H9 (cell line): Measurements from ENCODE around the gene PLS1. TPM values are rescaled to one million over a fixed set of nuclear protein-coding genes. Genes with fewer than 3 reads are reported as not detected.

Experiments
- DNase-seq: peaks from one replicate; pipeline ENCODE4 v3.0.0-alpha.2; 2017
- H2AFZ ChIP-seq: one replicate; pipeline ENCODE4 v1.6.1; 2013; ENCODE audit warnings: mild to moderate bottlenecking, low read length, control low read depth, moderate library complexity
- H2AK5ac ChIP-seq: 2 replicates; pipeline ENCODE4 v1.6.1; 2013; ENCODE audit warnings: low read length, control low read depth, mixed read lengths; ENCODE audit not compliant: insufficient read length
- H2BK120ac ChIP-seq: one replicate; pipeline ENCODE4 v1.6.1; 2013; ENCODE audit warnings: low read depth, mild to moderate bottlenecking, low read length, control low read depth, inconsistent platforms; ENCODE audit not compliant: poor library complexity, severe bottlenecking
- H2BK12ac ChIP-seq: 2 replicates; pipeline ENCODE4 v1.6.1; 2013; ENCODE audit warnings: low read length, control low read depth, mixed read lengths, low read depth; ENCODE audit not compliant: insufficient read length
- H2BK15ac ChIP-seq: 2 replicates; pipeline ENCODE4 v1.6.1; 2013; ENCODE audit warnings: low read depth, low read length, control low read depth
- H2BK20ac ChIP-seq: one replicate; pipeline ENCODE4 v1.6.1; 2013; ENCODE audit warnings: low read depth, mild to moderate bottlenecking, low read length, control low read depth, inconsistent platforms; ENCODE audit not compliant: poor library complexity, severe bottlenecking
- H2BK5ac ChIP-seq: 2 replicates; pipeline ENCODE4 v1.6.1; 2013; ENCODE audit warnings: low read length, control low read depth, mixed read lengths; ENCODE audit not compliant: insufficient read length
- H3K14ac ChIP-seq: 2 replicates; pipeline ENCODE4 v1.6.1; 2013; ENCODE audit warnings: low read length, control low read depth; ENCODE audit not compliant: insufficient read depth
- H3K18ac ChIP-seq: 2 replicates; pipeline ENCODE4 v1.6.1; 2013; ENCODE audit warnings: low read depth, mild to moderate bottlenecking, mixed read lengths, low read length, control low read depth; ENCODE audit not compliant: insufficient read length
- H3K23ac ChIP-seq: 2 replicates; pipeline ENCODE4 v1.6.1; 2013; ENCODE audit warnings: low read length, control low read depth, mixed read lengths, low read depth; ENCODE audit not compliant: insufficient read length
- H3K23me2 ChIP-seq: 2 replicates; pipeline ENCODE4 v1.6.1; 2013; ENCODE audit warnings: low read depth, mild to moderate bottlenecking, mixed read lengths, low read length, control low read depth; ENCODE audit not compliant: insufficient read length, poor library complexity, severe bottlenecking
- H3K27ac ChIP-seq: 2 replicates; pipeline ENCODE4 v1.5.1; 2013; ENCODE audit warnings: low read length, control low read depth, mixed read lengths, low read depth; ENCODE audit not compliant: insufficient read length
- H3K27me3 ChIP-seq: 2 replicates; pipeline ENCODE4 v1.6.1; 2013; ENCODE audit warnings: low read length, control low read depth, inconsistent platforms; ENCODE audit not compliant: insufficient read depth
- H3K4ac ChIP-seq: 2 replicates; pipeline ENCODE4 v1.6.1; 2013; ENCODE audit warnings: low read depth, mild to moderate bottlenecking, control low read depth, inconsistent platforms, low read length, moderate library complexity
- H3K4me1 ChIP-seq: 2 replicates; pipeline ENCODE4 v1.6.1; 2013; ENCODE audit warnings: low read length, control low read depth, inconsistent platforms; ENCODE audit not compliant: insufficient read depth
- H3K4me2 ChIP-seq: 2 replicates; pipeline ENCODE4 v1.6.1; 2013; ENCODE audit warnings: low read length, control low read depth, mixed read lengths; ENCODE audit not compliant: insufficient read length, insufficient read depth
- H3K56ac ChIP-seq: 2 replicates; pipeline ENCODE4 v1.6.1; 2013; ENCODE audit warnings: low read depth, mild to moderate bottlenecking, mixed read lengths, low read length, control low read depth; ENCODE audit not compliant: insufficient read length
- H3K79me1 ChIP-seq: 2 replicates; pipeline ENCODE4 v1.6.1; 2013; ENCODE audit warnings: low read depth, mild to moderate bottlenecking, moderate library complexity, low read length, control low read depth, inconsistent platforms; ENCODE audit not compliant: insufficient read depth, poor library complexity, severe bottlenecking
- H3K79me2 ChIP-seq: 2 replicates; pipeline ENCODE4 v1.6.1; 2013; ENCODE audit warnings: low read length, control low read depth, inconsistent platforms; ENCODE audit not compliant: insufficient read depth
- H3K9ac ChIP-seq: 2 replicates; pipeline ENCODE4 v1.6.1; 2013; ENCODE audit warnings: low read length, control low read depth, mixed read lengths; ENCODE audit not compliant: insufficient read length; ENCODE audit errors: extremely low read depth
- H3K9me3 ChIP-seq: one replicate; pipeline ENCODE4 v1.6.1; 2013; ENCODE audit warnings: low read depth, low read length, inconsistent platforms; ENCODE audit not compliant: control insufficient read depth
- H3T11ph ChIP-seq: one replicate; pipeline ENCODE4 v1.6.1; 2013; ENCODE audit warnings: mild to moderate bottlenecking, low read length, control low read depth, inconsistent platforms
- H4K20me1 ChIP-seq: one replicate; pipeline ENCODE4 v1.6.1; 2013; ENCODE audit not compliant: control insufficient read depth, insufficient read length, insufficient read depth
- H4K5ac ChIP-seq: 2 replicates; pipeline ENCODE4 v1.6.1; 2013; ENCODE audit warnings: low read depth, mild to moderate bottlenecking, mixed read lengths, low read length, control low read depth; ENCODE audit not compliant: insufficient read length
- H4K8ac ChIP-seq: replicated peaks from 2 replicates; pipeline ENCODE4 v1.6.1; 2013; ENCODE audit warnings: low read length, control low read depth, mixed read lengths, low read depth; ENCODE audit not compliant: insufficient read length
- H4K91ac ChIP-seq: 2 replicates; pipeline ENCODE4 v1.6.1; 2013; ENCODE audit warnings: low read depth, mild to moderate bottlenecking, moderate library complexity, mixed read lengths, low read length, control low read depth; ENCODE audit not compliant: insufficient read length
- H3K27ac Mint-ChIP-seq, 3 experiments: 2 replicates in 2 of 3; 3 replicates in 1 of 3; pipeline ENCODE4 v1.8.0; 2020 to 2021; ENCODE audit warnings: mixed read lengths in 3 of 3, mild to moderate bottlenecking in 1 of 3, moderate library complexity in 1 of 3
- H3K27me3 Mint-ChIP-seq: 2 replicates; pipeline ENCODE4 v1.8.0; 2021; ENCODE audit warnings: low read depth, mild to moderate bottlenecking, moderate library complexity, mixed read lengths
- H3K36me3 Mint-ChIP-seq, 3 experiments: 2 replicates in 2 of 3; 3 replicates in 1 of 3; pipeline ENCODE4 v1.8.0; 2020 to 2021; ENCODE audit warnings: low read depth in 3 of 3, mixed read lengths in 3 of 3; ENCODE audit not compliant: insufficient read depth in 1 of 3
- H3K4me1 Mint-ChIP-seq, 2 experiments: 2 replicates each; pipeline ENCODE4 v1.8.0; 2020; ENCODE audit warnings: mixed read lengths in 2 of 2
- H3K4me3 Mint-ChIP-seq, 2 experiments: 2 replicates in 1 of 2; 3 replicates in 1 of 2; pipeline ENCODE4 v1.8.0; 2020 to 2021; ENCODE audit warnings: mild to moderate bottlenecking in 2 of 2, mixed read lengths in 2 of 2, moderate library complexity in 1 of 2
- H3K9me3 Mint-ChIP-seq, 2 experiments: 2 replicates in 1 of 2; 3 replicates in 1 of 2; pipeline ENCODE4 v1.8.0; 2020; ENCODE audit warnings: mild to moderate bottlenecking in 2 of 2, mixed read lengths in 2 of 2, moderate library complexity in 1 of 2
- WGBS: extraction: QIAGEN DNeasy Blood & Tissue Kit; methylation state at CpG from one replicate; pipeline ENCODE4 v1.1.7; 2013; ENCODE audit warnings: missing lambda C conversion rate, low lambda C conversion rate, mixed read lengths; ENCODE audit not compliant: insufficient read length; ENCODE audit errors: extremely low coverage; 5-methylcytosine and 5-hydroxymethylcytosine counted together
- total RNA-seq: library from RNA; stranded (reverse); gene quantifications from 2 replicates; pipeline ENCODE4 v1.2.1, GENCODE V29; 2021
- TF ChIP-seq, protein P1 (sequence below): fragments of 200-600 bp; sonication (generic); conservative IDR thresholded peaks from 3 replicates; pipeline ENCODE4 v1.8.0; 2021; ENCODE audit warnings: antibody characterized with exemption, mild to moderate bottlenecking

The PLS1 gene
- total RNA-seq, 1 experiment from 2014 or later = 20.4 TPM

DNA sequence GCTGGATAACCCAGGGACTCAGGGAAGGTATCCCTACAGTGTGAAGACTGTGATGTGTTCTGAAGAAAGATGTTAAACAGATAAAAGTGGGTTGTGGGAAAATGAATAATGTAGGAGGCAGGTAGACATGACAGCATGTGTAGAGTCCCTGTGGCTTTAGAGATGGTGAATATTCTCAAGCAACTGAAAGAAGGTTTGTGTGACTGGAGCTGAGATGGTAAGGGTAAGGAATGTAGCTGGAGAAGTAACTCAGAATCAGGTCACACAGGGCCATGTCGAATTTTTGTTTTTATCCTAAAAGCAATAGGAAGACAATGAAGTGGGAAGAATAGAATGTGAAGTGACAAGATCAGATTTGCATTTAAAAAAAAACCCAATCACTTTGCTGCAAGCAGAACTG, 73.9 kb downstream of the PLS1 start:
- H4K5ac ChIP-seq = no peak overlapping the region
- H3K9ac ChIP-seq = no peak overlapping the region
- Mint-ChIP-seq H3K27ac (peak overlapping the region in 1 of 3 experiments; percentile 18; a peak in 2 of 7 replicates), H3K36me3 (peaks cover 0 to 8% (median 2%) of the 10 kb centered on the region in 3 experiments; a peak in 4 of 7 replicates), H3K4me3 (no peak overlapping the region), H3K27me3 (no peaks in the 10 kb centered on the region), H3K4me1 (peaks cover 11 to 19% of the 10 kb centered on the region in 2 experiments), H3K9me3 (no peaks in the 10 kb centered on the region)
- no peak overlapping the region for H2BK20ac ChIP-seq
- H3K27ac ChIP-seq = no peak overlapping the region
- no peak overlapping the region for H4K91ac ChIP-seq
- no peak overlapping the region for H3K23ac ChIP-seq
- no peak overlapping the region for H3T11ph ChIP-seq
- H3K14ac ChIP-seq = no peak overlapping the region
- H2AFZ ChIP-seq = no peak overlapping the region
- no peaks in the 10 kb centered on the region for H4K20me1 ChIP-seq
- TF ChIP-seq, protein P1, sequence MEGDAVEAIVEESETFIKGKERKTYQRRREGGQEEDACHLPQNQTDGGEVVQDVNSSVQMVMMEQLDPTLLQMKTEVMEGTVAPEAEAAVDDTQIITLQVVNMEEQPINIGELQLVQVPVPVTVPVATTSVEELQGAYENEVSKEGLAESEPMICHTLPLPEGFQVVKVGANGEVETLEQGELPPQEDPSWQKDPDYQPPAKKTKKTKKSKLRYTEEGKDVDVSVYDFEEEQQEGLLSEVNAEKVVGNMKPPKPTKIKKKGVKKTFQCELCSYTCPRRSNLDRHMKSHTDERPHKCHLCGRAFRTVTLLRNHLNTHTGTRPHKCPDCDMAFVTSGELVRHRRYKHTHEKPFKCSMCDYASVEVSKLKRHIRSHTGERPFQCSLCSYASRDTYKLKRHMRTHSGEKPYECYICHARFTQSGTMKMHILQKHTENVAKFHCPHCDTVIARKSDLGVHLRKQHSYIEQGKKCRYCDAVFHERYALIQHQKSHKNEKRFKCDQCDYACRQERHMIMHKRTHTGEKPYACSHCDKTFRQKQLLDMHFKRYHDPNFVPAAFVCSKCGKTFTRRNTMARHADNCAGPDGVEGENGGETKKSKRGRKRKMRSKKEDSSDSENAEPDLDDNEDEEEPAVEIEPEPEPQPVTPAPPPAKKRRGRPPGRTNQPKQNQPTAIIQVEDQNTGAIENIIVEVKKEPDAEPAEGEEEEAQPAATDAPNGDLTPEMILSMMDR = no peak
- H2AK5ac ChIP-seq = no peak overlapping the region
- H3K23me2 ChIP-seq = no peaks in the 10 kb centered on the region
- H3K4ac ChIP-seq = no peak overlapping the region
- no peak overlapping the region for H2BK12ac ChIP-seq
- H2BK5ac ChIP-seq = no peak overlapping the region
- H3K27me3 ChIP-seq = no peaks in the 10 kb centered on the region
- H3K9me3 ChIP-seq = no peaks in the 10 kb centered on the region
- WGBS = no CpG with 5 or more reads among the region's 1 CpG
- no peak overlapping the region for H4K8ac ChIP-seq
- H3K18ac ChIP-seq = no peak overlapping the region
- H2BK120ac ChIP-seq = no peak overlapping the region
- H2BK15ac ChIP-seq = no peak overlapping the region
- no peak overlapping the region for H3K4me2 ChIP-seq
- no peaks in the 10 kb centered on the region for H3K79me1 ChIP-seq
- H3K56ac ChIP-seq = no peak overlapping the region
- no peaks in the 10 kb centered on the region for H3K79me2 ChIP-seq
- no peaks in the 10 kb centered on the region for H3K4me1 ChIP-seq
- no peak for DNase-seq
